A673 (cell line): ENCODE results near the gene DMD.

Experiments used
- CTCF ChIP-seq: fragments of 300-800, 200-600 bp; sonication (generic); conservative IDR thresholded peaks from 2 replicates; pipeline ENCODE4 v1.5.1; 2017; ENCODE audit warnings: low read depth, mild to moderate bottlenecking, antibody characterized with exemption, low read length, moderate library complexity, mixed read lengths
- EZH2 ChIP-seq: fragments of 200-600 bp; sonication (generic); IDR thresholded peaks from 2 replicates; pipeline ENCODE4 v1.6.1; 2017; ENCODE audit warnings: borderline replicate concordance, low read depth, mild to moderate bottlenecking, mixed read lengths, antibody characterized with exemption, low read length; ENCODE audit not compliant: poor library complexity, severe bottlenecking

- TF ChIP-seq CTCF, result no peak
- TF ChIP-seq EZH2, result no peak
These were observed 1982.9 kb downstream of the DMD start for GRCh38 chrX:31228415-31228832.
